OCI-LY3 (cell line): Measurements from ENCODE around the gene RPH3AL.

Source experiments
- H2AFZ ChIP-seq: fragments of 200-600, 300-600 bp; shearing (Covaris generic); 2 replicates; pipeline ENCODE4 v1.6.0; 2014; ENCODE audit warnings: antibody characterized with exemption, low read depth, low read length
- H3K27ac ChIP-seq: fragments of 200-600, 300-600 bp; sonication (generic); 2 replicates; pipeline ENCODE4 v1.5.1; 2014; ENCODE audit warnings: mild to moderate bottlenecking, low read length, moderate library complexity, mixed read lengths
- H3K27me3 ChIP-seq: fragments of 200-600, 300-600 bp; sonication (generic); 2 replicates; pipeline ENCODE4 v1.6.1; 2014; ENCODE audit warnings: low read depth, low read length, mixed read lengths
- H3K36me3 ChIP-seq: fragments of 200-600, 300-600 bp; sonication (generic); replicated peaks from 2 replicates; pipeline ENCODE3; 2014; ENCODE audit warnings: low read depth, low read length, mixed read lengths
- H3K4me1 ChIP-seq: fragments of 300-600, 200-600 bp; sonication (generic); 2 replicates; pipeline ENCODE4 v1.6.1; 2014; ENCODE audit warnings: low read length, mixed read lengths
- H3K4me2 ChIP-seq: fragments of 200-600, 300-600 bp; sonication (generic); 2 replicates; pipeline ENCODE4 v1.6.1; 2014; ENCODE audit warnings: low read length, mixed read lengths
- H3K4me3 ChIP-seq: fragments of 300-600, 200-600 bp; sonication (generic); 2 replicates; pipeline ENCODE4 v1.5.1; 2014; ENCODE audit warnings: antibody characterized with exemption, mild to moderate bottlenecking, low read length, moderate library complexity
- H3K79me2 ChIP-seq: fragments of 300-600, 200-600 bp; shearing (Covaris generic); 2 replicates; pipeline ENCODE4 v1.6.1; 2014; ENCODE audit warnings: mild to moderate bottlenecking, low read length, mixed read lengths
- H3K9ac ChIP-seq: fragments of 300-600, 200-600 bp; shearing (Covaris generic); 2 replicates; pipeline ENCODE4 v1.6.0; 2014; ENCODE audit warnings: mild to moderate bottlenecking, low read length, moderate library complexity
- H3K9me3 ChIP-seq: fragments of 200-600, 300-600 bp; shearing (Covaris generic); 2 replicates; pipeline ENCODE4 v1.6.1; 2014; ENCODE audit warnings: low read length, mixed read lengths; ENCODE audit not compliant: insufficient read depth
- H4K20me1 ChIP-seq: fragments of 200-600, 300-600 bp; sonication (generic); 2 replicates; pipeline ENCODE4 v1.6.1; 2016; ENCODE audit warnings: low read length, mixed read lengths; ENCODE audit not compliant: insufficient read depth
- CTCF ChIP-seq: fragments of 200-600, 300-600 bp; sonication (generic); IDR thresholded peaks from 2 replicates; pipeline ENCODE4 v1.5.1; 2014; ENCODE audit warnings: antibody characterized with exemption, low read length, low read depth
- EZH2phosphoT487 ChIP-seq: fragments of 200-600 bp; shearing (Covaris generic); IDR thresholded peaks from 2 replicates; pipeline ENCODE4 v1.6.1; 2018; ENCODE audit warnings: antibody characterized with exemption, mixed run types, low read depth

RPH3AL gene

GRCh38 chr17:379531-380465 lies 27.2 kb upstream of the RPH3AL start:
- Histone ChIP-seq H3K9me3 (no peaks in the 10 kb centered on the region), H3K4me3 (no peak overlapping the region), H3K27me3 (no peaks in the 10 kb centered on the region), H4K20me1 (no peaks in the 10 kb centered on the region), H3K4me2 (no peak overlapping the region), H3K9ac (no peak overlapping the region), H3K79me2 (no peaks in the 10 kb centered on the region), H3K27ac (no peak overlapping the region), H3K4me1 (no peaks in the 10 kb centered on the region), H3K36me3 (no peaks in the 10 kb centered on the region), H2AFZ (no peak overlapping the region)
- no peak for TF ChIP-seq CTCF

- Histone ChIP-seq H3K4me3 (no peak overlapping the region), H3K79me2 (no peaks in the 10 kb centered on the region), H2AFZ (no peak overlapping the region), H3K4me2 (no peak overlapping the region), H3K36me3 (no peaks in the 10 kb centered on the region), H3K9ac (no peak overlapping the region), H4K20me1 (no peaks in the 10 kb centered on the region), H3K9me3 (no peaks in the 10 kb centered on the region), H3K27ac (no peak overlapping the region), H3K27me3 (no peaks in the 10 kb centered on the region), H3K4me1 (no peaks in the 10 kb centered on the region)
- TF ChIP-seq EZH2phosphoT487 (no peak), CTCF (no peak)
These were observed 25.5 kb upstream of the RPH3AL start for GRCh38 chr17:378068-378467.

DNA sequence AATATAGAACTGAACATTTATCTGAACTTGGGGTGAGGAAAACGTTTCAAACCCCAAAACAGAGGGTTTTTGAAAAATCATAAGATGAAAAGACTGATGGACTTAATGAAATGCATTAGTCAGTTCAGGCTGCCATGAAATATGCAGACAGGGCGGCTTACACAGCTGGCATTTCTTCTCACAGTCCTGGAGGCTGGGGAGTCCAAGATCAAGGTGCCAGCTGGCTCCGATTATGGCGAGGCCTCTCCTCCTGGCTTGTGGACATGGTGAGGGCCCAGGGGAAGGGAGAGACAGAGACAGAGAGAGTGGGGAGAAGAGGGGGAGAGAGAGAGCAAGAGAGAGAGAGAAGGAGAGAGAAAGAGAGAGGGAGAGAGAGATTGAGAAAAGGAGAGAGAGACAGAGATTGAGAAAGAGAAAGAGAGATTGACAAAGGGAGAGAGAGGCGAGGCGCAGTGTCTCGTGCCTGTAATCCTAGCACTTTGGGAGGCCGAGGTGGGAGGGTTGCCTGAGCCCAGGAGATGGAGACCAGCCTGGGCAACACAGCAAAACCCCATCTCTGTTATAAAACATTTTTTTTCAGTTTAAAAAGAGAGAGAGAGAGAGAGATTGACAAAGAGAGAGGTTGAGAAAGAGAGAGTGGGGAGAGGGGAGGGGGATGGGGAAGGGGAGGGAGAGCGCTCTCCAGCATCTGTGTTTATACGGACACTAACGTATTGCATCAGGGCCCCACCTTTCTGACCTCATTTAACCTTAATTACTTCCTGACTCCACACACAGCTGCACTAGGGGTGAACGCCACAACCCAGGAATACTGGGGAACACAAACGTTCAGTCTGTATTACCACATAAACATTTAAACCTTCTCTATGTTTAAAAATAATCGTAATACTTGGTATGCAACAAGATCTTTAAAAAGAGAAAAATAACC lies 24.6 kb upstream of the RPH3AL start:
- no peak for TF ChIP-seq CTCF
- Histone ChIP-seq H4K20me1 (no peaks in the 10 kb centered on the region), H3K27ac (no peak overlapping the region), H3K9me3 (no peaks in the 10 kb centered on the region), H3K4me1 (no peaks in the 10 kb centered on the region), H3K79me2 (no peaks in the 10 kb centered on the region), H3K4me2 (no peak overlapping the region), H3K27me3 (no peaks in the 10 kb centered on the region), H3K36me3 (no peaks in the 10 kb centered on the region), H3K4me3 (no peak overlapping the region), H2AFZ (no peak overlapping the region), H3K9ac (no peak overlapping the region)

DNA sequence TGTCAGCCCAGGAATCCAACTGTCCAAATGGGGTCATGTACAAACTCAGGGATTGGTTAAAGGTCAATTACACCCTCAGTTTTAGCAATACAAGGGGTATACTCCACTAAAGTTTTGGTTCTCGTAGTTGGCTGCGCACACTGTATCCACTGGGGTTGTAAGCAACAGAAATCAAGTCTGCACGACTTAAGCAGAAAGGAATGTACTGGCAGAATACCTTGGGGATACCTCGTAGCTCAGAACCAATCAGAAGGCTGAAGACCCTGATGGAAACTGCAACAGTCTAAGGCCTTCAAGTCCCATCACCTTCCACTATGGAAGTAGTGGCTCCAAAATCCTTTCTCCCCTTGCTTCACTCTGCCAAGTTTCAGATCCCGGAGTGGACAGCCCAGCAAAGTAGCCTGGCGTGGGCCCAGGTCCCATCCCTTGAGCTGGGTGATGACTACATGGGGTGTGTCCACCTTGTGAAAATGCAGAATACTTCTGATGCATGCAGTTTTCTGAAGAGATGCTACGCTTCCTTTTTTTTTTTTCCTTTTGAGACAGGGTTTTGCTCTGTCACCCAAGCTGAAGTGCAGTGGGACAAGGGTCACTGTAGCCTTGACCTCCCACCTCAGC lies 21.1 kb upstream of the RPH3AL start:
- Histone ChIP-seq H3K36me3 (no peaks in the 10 kb centered on the region), H3K27me3 (no peaks in the 10 kb centered on the region)
- no peak for TF ChIP-seq EZH2phosphoT487
- TF ChIP-seq CTCF = no peak

More for the DNA sequence above, 21.1 kb upstream of the RPH3AL start:
- H4K20me1 ChIP-seq = no peaks in the 10 kb centered on the region
- H3K4me2 ChIP-seq = no peak overlapping the region
- no peak overlapping the region for H3K4me3 ChIP-seq
- no peak overlapping the region for H3K9ac ChIP-seq
- no peaks in the 10 kb centered on the region for H3K9me3 ChIP-seq
- H3K27ac ChIP-seq = no peak overlapping the region
- H3K79me2 ChIP-seq = no peaks in the 10 kb centered on the region
- no peaks in the 10 kb centered on the region for H3K4me1 ChIP-seq
- H2AFZ ChIP-seq = no peak overlapping the region
